ENCODE measurements around the gene PIGU. TPM values are rescaled to one million over a fixed set of nuclear protein-coding genes. Genes with fewer than 3 reads are reported as not detected.

The PIGU gene
- total RNA-seq, 2 donors from 2014 or later = 35.8 to 41.2 TPM

GRCh38 chr20:34535857-34536256 lies 141.0 kb downstream of the PIGU start:
- Mint-ChIP-seq H3K27me3 (ENCODE audit: insufficient read depth) (no peaks in the 10 kb centered on the region), H3K36me3 (ENCODE audit: low read depth) (peaks cover 77% of the 10 kb centered on the region), H3K4me1 (no peaks in the 10 kb centered on the region), H3K4me3 (no peak overlapping the region), H3K27ac (no peak overlapping the region), H3K9me3 (no peaks in the 10 kb centered on the region)
- no peaks in the 10 kb centered on the region for H3K4me1 ChIP-seq (ENCODE audit: control insufficient read depth, insufficient read depth, low read length)
- DNase-seq = no peak
- H3K27ac ChIP-seq (ENCODE audit: low read depth, low read length) = no peak overlapping the region
- H3K27me3 ChIP-seq (ENCODE audit: control insufficient read depth, insufficient read depth, low read length, poor library complexity, severe bottlenecking) = no peaks in the 10 kb centered on the region
- TF ChIP-seq CTCF (conservative IDR thresholded peaks at IDR 0.05) = no peak
- H3K36me3 ChIP-seq (ENCODE audit: control insufficient read depth, insufficient read depth, low read length) = peaks cover 78% of the 10 kb centered on the region
- H3K4me3 ChIP-seq (ENCODE audit: low read length) = no peak overlapping the region
- no peak overlapping the region for H3K9ac ChIP-seq (ENCODE audit: extremely low read depth, low read length, poor library complexity, severe bottlenecking)
- WGBS, 2 experiments (ENCODE audit: insufficient coverage in 1 of 2, insufficient read length in 1 of 2) = 87 to 98% methylated on average over 2 of the region's 2 CpGs
- no peaks in the 10 kb centered on the region for H3K9me3 ChIP-seq (ENCODE audit: control insufficient read depth, low read length)

GRCh38 chr20:34535301-34535840 lies 141.5 kb downstream of the PIGU start:
- Mint-ChIP-seq H3K27ac (no peak overlapping the region), H3K9me3 (no peaks in the 10 kb centered on the region), H3K4me1 (no peaks in the 10 kb centered on the region), H3K36me3 (ENCODE audit: low read depth) (peaks cover 77% of the 10 kb centered on the region), H3K4me3 (no peak overlapping the region), H3K27me3 (ENCODE audit: insufficient read depth) (no peaks in the 10 kb centered on the region)
- no peaks in the 10 kb centered on the region for H3K9me3 ChIP-seq (ENCODE audit: control insufficient read depth, low read length)
- no peak for TF ChIP-seq CTCF (conservative IDR thresholded peaks at IDR 0.05)
- no peak overlapping the region for H3K9ac ChIP-seq (ENCODE audit: extremely low read depth, low read length, poor library complexity, severe bottlenecking)
- H3K27me3 ChIP-seq (ENCODE audit: control insufficient read depth, insufficient read depth, low read length, poor library complexity, severe bottlenecking) = no peaks in the 10 kb centered on the region
- no peaks in the 10 kb centered on the region for H3K4me1 ChIP-seq (ENCODE audit: control insufficient read depth, insufficient read depth, low read length)
- peaks cover 77% of the 10 kb centered on the region for H3K36me3 ChIP-seq (ENCODE audit: control insufficient read depth, insufficient read depth, low read length)
- 93 to 96% methylated on average over 11 to 15 of the region's 15 CpGs for WGBS, 2 experiments (ENCODE audit: insufficient coverage in 1 of 2, insufficient read length in 1 of 2)
- H3K4me3 ChIP-seq (ENCODE audit: low read length) = no peak overlapping the region
- no peak for DNase-seq
- H3K27ac ChIP-seq (ENCODE audit: low read depth, low read length) = no peak overlapping the region

GRCh38 chr20:34534391-34535165 lies 142.3 kb downstream of the PIGU start:
- Histone ChIP-seq H3K27ac (ENCODE audit: low read depth, low read length) (no peak overlapping the region), H3K36me3 (ENCODE audit: control insufficient read depth, insufficient read depth, low read length) (peaks cover 77% of the 10 kb centered on the region), H3K27me3 (ENCODE audit: control insufficient read depth, insufficient read depth, low read length, poor library complexity, severe bottlenecking) (no peaks in the 10 kb centered on the region), H3K9me3 (ENCODE audit: control insufficient read depth, low read length) (no peaks in the 10 kb centered on the region), H3K4me3 (ENCODE audit: low read length) (no peak overlapping the region), H3K9ac (ENCODE audit: extremely low read depth, low read length, poor library complexity, severe bottlenecking) (no peak overlapping the region), H3K4me1 (ENCODE audit: control insufficient read depth, insufficient read depth, low read length) (no peaks in the 10 kb centered on the region)
- Mint-ChIP-seq H3K4me1 (no peaks in the 10 kb centered on the region), H3K27ac (no peak overlapping the region), H3K9me3 (no peaks in the 10 kb centered on the region), H3K36me3 (ENCODE audit: low read depth) (peaks cover 77% of the 10 kb centered on the region), H3K27me3 (ENCODE audit: insufficient read depth) (no peaks in the 10 kb centered on the region), H3K4me3 (no peak overlapping the region)
- 94 to 96% methylated on average over 12 to 15 of the region's 15 CpGs for WGBS, 2 experiments (ENCODE audit: insufficient coverage in 1 of 2, insufficient read length in 1 of 2)
- TF ChIP-seq CTCF (conservative IDR thresholded peaks at IDR 0.05) = no peak
- DNase-seq = no peak

Measured in endodermal cell (in vitro differentiated cells).